ENCODE results near the gene SCML1. TPM values are rescaled to one million over a fixed set of nuclear protein-coding genes. Genes with fewer than 3 reads are reported as not detected.

Gene SCML1
- total RNA-seq, 1 donor from 2014 or later, result 9.3 TPM

DNA sequence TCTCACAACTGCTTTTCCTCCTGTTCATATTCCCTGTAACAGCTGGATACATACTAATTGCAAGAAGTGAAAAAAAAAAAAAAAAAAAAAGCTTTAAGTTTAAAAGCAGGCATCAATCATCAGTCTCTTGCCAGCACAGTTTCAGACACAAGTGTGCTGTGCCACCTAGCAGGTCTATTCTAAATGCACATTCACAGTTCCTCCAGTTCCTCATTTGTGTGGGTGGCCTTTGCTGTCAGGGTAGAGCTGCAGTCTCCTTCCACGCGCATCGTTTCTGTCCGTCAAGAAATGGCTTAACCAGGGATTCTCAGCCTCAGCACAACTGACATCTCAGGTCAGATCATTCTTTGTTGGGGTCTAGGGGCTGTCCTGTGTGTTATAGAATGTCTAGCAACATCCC lies 61.6 kb downstream of the SCML1 start:
- peaks cover 5% of the 10 kb centered on the region for H3K27me3 Mint-ChIP-seq
- DNase-seq (ENCODE audit: extremely low spot score, unreplicated experiment), result no peak
- H3K9me3 Mint-ChIP-seq, result no peaks in the 10 kb centered on the region
- H3K4me3 Mint-ChIP-seq, result no peak overlapping the region
- TF ChIP-seq, protein P1, sequence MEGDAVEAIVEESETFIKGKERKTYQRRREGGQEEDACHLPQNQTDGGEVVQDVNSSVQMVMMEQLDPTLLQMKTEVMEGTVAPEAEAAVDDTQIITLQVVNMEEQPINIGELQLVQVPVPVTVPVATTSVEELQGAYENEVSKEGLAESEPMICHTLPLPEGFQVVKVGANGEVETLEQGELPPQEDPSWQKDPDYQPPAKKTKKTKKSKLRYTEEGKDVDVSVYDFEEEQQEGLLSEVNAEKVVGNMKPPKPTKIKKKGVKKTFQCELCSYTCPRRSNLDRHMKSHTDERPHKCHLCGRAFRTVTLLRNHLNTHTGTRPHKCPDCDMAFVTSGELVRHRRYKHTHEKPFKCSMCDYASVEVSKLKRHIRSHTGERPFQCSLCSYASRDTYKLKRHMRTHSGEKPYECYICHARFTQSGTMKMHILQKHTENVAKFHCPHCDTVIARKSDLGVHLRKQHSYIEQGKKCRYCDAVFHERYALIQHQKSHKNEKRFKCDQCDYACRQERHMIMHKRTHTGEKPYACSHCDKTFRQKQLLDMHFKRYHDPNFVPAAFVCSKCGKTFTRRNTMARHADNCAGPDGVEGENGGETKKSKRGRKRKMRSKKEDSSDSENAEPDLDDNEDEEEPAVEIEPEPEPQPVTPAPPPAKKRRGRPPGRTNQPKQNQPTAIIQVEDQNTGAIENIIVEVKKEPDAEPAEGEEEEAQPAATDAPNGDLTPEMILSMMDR (conservative IDR thresholded peaks at IDR 0.05), result no peak
- peaks cover 17% of the 10 kb centered on the region for H3K4me1 Mint-ChIP-seq (ENCODE audit: unreplicated experiment)
- no peaks in the 10 kb centered on the region for H3K36me3 Mint-ChIP-seq
- no peak overlapping the region for H3K27ac Mint-ChIP-seq

DNA sequence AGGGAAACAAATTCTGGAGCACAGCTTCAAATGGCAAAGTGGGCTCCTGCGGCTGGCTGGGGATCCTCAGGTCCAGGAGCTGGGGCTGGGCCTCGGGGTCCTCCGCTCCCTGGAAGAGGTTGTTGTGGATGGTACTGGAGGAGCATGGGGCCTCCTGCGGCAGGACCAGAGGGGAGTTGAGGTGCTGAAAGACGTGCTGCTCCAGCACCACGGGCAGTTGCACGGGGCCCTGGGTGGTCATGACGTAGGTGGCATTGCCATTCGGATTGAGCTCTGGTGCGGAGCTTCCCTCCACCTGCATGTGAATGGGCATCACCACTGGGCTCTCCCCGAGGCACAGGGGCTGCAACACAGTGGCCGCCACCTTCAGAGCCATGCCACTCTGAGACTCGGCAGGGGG lies 64.1 kb downstream of the SCML1 start:
- Mint-ChIP-seq H3K27ac (no peak overlapping the region), H3K4me1 (ENCODE audit: unreplicated experiment) (peaks cover 17% of the 10 kb centered on the region), H3K36me3 (no peaks in the 10 kb centered on the region), H3K9me3 (no peaks in the 10 kb centered on the region), H3K4me3 (no peak overlapping the region), H3K27me3 (peaks cover 5% of the 10 kb centered on the region)
- no peak for DNase-seq (ENCODE audit: extremely low spot score, unreplicated experiment)
- TF ChIP-seq, protein P1 (conservative IDR thresholded peaks at IDR 0.05), result no peak

DNA sequence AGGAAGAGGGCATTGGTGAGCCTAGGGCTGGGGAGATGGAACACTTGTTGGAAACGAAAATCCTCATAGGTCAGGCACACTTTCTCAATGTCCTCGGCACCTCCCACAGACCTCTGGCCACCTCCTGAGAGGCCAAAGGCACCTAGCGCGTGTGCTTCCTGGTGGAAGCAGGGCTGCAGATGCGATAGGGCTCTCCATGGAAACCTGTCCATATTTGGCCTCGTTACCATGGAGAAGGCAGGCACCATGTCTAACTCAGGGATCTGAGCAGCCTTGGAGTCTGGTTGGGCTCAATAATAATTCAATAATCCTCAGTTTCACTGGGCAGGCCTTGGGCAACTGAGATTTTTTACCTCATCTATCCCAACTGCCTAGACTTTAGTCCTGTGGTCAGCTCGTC lies 65.5 kb downstream of the SCML1 start:
- DNase-seq (ENCODE audit: extremely low spot score, unreplicated experiment), result no peak
- TF ChIP-seq, protein P1 (conservative IDR thresholded peaks at IDR 0.05), result no peak
- H3K9me3 Mint-ChIP-seq, result no peaks in the 10 kb centered on the region
- H3K27me3 Mint-ChIP-seq, result no peaks in the 10 kb centered on the region
- no peak overlapping the region for H3K4me3 Mint-ChIP-seq
- H3K4me1 Mint-ChIP-seq (ENCODE audit: unreplicated experiment), result peaks cover 17% of the 10 kb centered on the region
- no peaks in the 10 kb centered on the region for H3K36me3 Mint-ChIP-seq
- no peak overlapping the region for H3K27ac Mint-ChIP-seq

DNA sequence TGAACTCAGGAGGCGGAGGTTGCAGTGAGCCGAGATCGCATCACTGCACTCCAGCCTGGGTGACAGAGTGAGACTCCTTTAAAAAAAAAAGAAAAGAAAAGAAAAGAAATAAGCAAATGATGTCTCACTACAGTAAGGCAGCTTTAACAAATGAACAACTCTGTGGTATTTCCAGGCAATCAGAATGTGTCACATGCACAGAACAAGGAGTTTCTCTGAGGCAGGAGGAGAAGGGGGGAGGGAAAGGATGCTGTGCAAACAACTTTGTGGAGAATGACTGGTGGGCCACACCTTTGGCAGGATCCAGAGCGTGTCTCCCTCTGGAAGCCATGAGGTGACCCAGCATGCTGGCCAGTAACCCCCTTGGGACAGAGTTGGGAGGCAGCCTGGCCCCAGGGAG lies 66.2 kb downstream of the SCML1 start:
- H3K4me1 Mint-ChIP-seq (ENCODE audit: unreplicated experiment), result peaks cover 13% of the 10 kb centered on the region
- no peaks in the 10 kb centered on the region for H3K9me3 Mint-ChIP-seq
- TF ChIP-seq, protein P1 (conservative IDR thresholded peaks at IDR 0.05), result no peak

More for the DNA sequence above, 66.2 kb downstream of the SCML1 start:
- H3K4me3 Mint-ChIP-seq, result no peak overlapping the region
- no peaks in the 10 kb centered on the region for H3K36me3 Mint-ChIP-seq
- no peak overlapping the region for H3K27ac Mint-ChIP-seq
- no peaks in the 10 kb centered on the region for H3K27me3 Mint-ChIP-seq
- no peak for DNase-seq (ENCODE audit: extremely low spot score, unreplicated experiment)

Other genes starting within 250 kb of the SCML1 start
- 5.7 and 7.9 TPM in 2 replicates for gene RAI2, start 123.8 kb downstream of the SCML1 start, total RNA-seq (ENCODE audit: low replicate concordance)